MM.1S (cell line): ENCODE data around the gene MYH7B.

Experiments used
- DNase-seq: peaks from one replicate; pipeline ENCODE4 v3.0.0-alpha.2; 2015
- H2AFZ ChIP-seq: fragments of 300-600 bp; sonication (generic); 2 replicates; pipeline ENCODE4 v1.6.0; 2016; ENCODE audit warnings: antibody characterized with exemption, low read length
- H3F3A ChIP-seq: fragments of 300-600 bp; sonication (generic); 2 replicates; pipeline ENCODE4 v1.6.1; 2016; ENCODE audit warnings: mild to moderate bottlenecking, antibody characterized with exemption, low read length, moderate library complexity, mixed read lengths; ENCODE audit not compliant: insufficient read depth
- H3K27ac ChIP-seq: fragments of 300-600 bp; sonication (generic); 2 replicates; pipeline ENCODE4 v1.5.1; 2016; ENCODE audit warnings: mild to moderate bottlenecking, low read length
- H3K27me3 ChIP-seq: fragments of 300-600 bp; sonication (generic); replicated peaks from 2 replicates; pipeline ENCODE4 v1.6.0; 2016; ENCODE audit warnings: low read length; ENCODE audit not compliant: insufficient read depth
- H3K36me3 ChIP-seq: fragments of 300-600 bp; sonication (generic); replicated peaks from 2 replicates; pipeline ENCODE4 v1.6.1; 2016; ENCODE audit warnings: mild to moderate bottlenecking, low read length, mixed read lengths; ENCODE audit not compliant: insufficient read depth
- H3K4me1 ChIP-seq: fragments of 300-600 bp; sonication (generic); 2 replicates; pipeline ENCODE4 v1.6.1; 2016; ENCODE audit warnings: low read length, mixed read lengths
- H3K4me2 ChIP-seq: fragments of 300-600 bp; sonication (generic); 2 replicates; pipeline ENCODE4 v1.6.0; 2016; ENCODE audit warnings: low read depth, low read length
- H3K4me3 ChIP-seq: fragments of 300-600 bp; sonication (generic); 2 replicates; pipeline ENCODE4 v1.5.1; 2016; ENCODE audit warnings: low read length, mixed read lengths
- H3K79me2 ChIP-seq: fragments of 300-600 bp; sonication (generic); 2 replicates; pipeline ENCODE4 v1.6.1; 2016; ENCODE audit warnings: mixed run types, low read length, mixed read lengths
- H3K9ac ChIP-seq: fragments of 300-600 bp; sonication (generic); 2 replicates; pipeline ENCODE4 v1.6.1; 2016; ENCODE audit warnings: low read length, mixed read lengths
- H3K9me2 ChIP-seq: fragments of 300-600 bp; sonication (generic); replicated peaks from 2 replicates; pipeline ENCODE4 v1.6.1; 2016; ENCODE audit warnings: mild to moderate bottlenecking, low read length, mixed read lengths; ENCODE audit not compliant: insufficient read depth
- H3K9me3 ChIP-seq: fragments of 300-600 bp; sonication (generic); replicated peaks from 2 replicates; pipeline ENCODE4 v1.6.1; 2016; ENCODE audit warnings: mild to moderate bottlenecking, low read length, mixed read lengths; ENCODE audit not compliant: insufficient read depth
- H4K20me1 ChIP-seq: fragments of 300-600 bp; sonication (generic); 2 replicates; pipeline ENCODE4 v1.6.1; 2016; ENCODE audit warnings: mild to moderate bottlenecking, low read length, moderate library complexity, mixed read lengths; ENCODE audit not compliant: insufficient read depth
- EZH2 ChIP-seq: fragments of 300-600 bp; sonication (generic); optimal IDR thresholded peaks from 2 replicates; pipeline ENCODE3; 2017; ENCODE audit warnings: low read depth, mild to moderate bottlenecking, antibody characterized with exemption, low read length, mixed read lengths
- EZH2phosphoT487 ChIP-seq: fragments of 300-600 bp; sonication (generic); IDR thresholded peaks from 2 replicates; pipeline ENCODE4 v1.6.1; 2018; ENCODE audit warnings: antibody characterized with exemption, low read length
- TF ChIP-seq, protein P1 (sequence below): fragments of 300-600 bp; sonication (generic); IDR thresholded peaks from 2 replicates; pipeline ENCODE4 v1.5.1; 2016; ENCODE audit warnings: antibody characterized with exemption, low read length, mixed read lengths

MYH7B gene

DNA sequence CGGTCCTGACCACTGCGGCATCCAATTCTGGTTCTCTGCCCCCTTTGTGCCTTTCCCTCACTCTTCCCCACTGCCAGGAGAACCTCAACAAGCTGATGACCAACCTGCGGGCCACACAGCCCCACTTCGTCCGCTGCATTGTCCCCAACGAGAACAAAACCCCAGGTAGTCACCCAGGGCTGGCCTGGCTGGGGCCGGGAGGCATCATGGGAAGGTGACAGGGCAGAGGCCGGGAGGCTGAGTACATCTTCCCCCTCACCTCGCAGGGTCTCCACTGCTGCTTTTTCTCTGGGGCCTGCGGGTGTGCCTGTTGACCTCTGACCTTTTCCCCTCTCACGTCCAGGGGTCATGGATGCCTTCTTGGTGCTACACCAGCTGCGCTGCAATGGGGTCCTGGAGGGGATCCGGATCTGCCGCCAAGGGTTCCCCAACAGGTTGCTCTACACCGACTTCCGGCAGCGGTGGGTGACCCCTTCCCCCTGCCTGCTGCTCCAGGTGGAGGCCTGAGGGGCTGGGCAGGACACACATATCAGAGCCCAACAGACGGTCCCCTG, 35.1 kb downstream of the MYH7B start:
- H3K4me3 ChIP-seq = no peak overlapping the region
- H3K27me3 ChIP-seq = no peaks in the 10 kb centered on the region
- no peaks in the 10 kb centered on the region for H3K36me3 ChIP-seq
- no peak overlapping the region for H3K27ac ChIP-seq
- H3K4me2 ChIP-seq = no peak overlapping the region
- no peaks in the 10 kb centered on the region for H4K20me1 ChIP-seq
- TF ChIP-seq, protein P1, sequence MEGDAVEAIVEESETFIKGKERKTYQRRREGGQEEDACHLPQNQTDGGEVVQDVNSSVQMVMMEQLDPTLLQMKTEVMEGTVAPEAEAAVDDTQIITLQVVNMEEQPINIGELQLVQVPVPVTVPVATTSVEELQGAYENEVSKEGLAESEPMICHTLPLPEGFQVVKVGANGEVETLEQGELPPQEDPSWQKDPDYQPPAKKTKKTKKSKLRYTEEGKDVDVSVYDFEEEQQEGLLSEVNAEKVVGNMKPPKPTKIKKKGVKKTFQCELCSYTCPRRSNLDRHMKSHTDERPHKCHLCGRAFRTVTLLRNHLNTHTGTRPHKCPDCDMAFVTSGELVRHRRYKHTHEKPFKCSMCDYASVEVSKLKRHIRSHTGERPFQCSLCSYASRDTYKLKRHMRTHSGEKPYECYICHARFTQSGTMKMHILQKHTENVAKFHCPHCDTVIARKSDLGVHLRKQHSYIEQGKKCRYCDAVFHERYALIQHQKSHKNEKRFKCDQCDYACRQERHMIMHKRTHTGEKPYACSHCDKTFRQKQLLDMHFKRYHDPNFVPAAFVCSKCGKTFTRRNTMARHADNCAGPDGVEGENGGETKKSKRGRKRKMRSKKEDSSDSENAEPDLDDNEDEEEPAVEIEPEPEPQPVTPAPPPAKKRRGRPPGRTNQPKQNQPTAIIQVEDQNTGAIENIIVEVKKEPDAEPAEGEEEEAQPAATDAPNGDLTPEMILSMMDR = no peak
- TF ChIP-seq EZH2 (no peak), EZH2phosphoT487 (no peak)
- H3K4me1 ChIP-seq = no peaks in the 10 kb centered on the region
- H3K9ac ChIP-seq = no peak overlapping the region
- no peak overlapping the region for H2AFZ ChIP-seq
- no peaks in the 10 kb centered on the region for H3K9me3 ChIP-seq
- H3K79me2 ChIP-seq = no peaks in the 10 kb centered on the region
- no peaks in the 10 kb centered on the region for H3K9me2 ChIP-seq
- no peaks in the 10 kb centered on the region for H3F3A ChIP-seq
- DNase-seq = no peak

DNA sequence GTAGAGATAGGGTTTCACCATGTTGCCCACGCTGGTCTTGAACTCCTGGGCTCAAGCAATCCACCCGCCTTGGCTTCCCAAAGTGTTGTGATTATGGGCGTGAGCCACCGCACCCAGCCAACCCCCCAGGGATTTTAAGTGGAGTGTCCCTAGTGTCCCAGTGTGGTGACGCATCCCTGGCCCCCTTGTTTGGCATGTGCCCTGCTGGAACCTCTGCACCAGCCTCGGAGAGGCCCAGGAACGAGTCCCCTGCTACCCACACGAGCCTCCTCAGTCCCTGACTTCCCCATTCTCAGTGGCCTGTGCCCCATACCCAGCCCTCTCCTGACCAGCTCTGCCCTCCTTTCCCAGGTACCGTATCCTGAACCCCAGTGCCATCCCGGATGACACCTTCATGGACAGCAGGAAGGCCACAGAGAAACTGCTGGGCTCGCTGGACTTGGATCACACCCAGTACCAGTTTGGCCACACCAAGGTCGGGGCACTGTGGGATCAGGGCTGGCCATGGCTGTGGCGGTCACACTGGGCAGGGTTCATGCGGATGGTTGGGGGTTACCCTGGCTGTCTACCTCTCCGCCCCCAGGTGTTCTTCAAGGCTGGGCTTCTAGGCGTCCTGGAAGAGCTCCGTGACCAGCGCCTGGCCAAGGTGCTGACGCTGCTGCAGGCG, 37.2 kb downstream of the MYH7B start:
- Histone ChIP-seq H3K79me2 (no peaks in the 10 kb centered on the region), H3K9me3 (no peaks in the 10 kb centered on the region), H3F3A (no peaks in the 10 kb centered on the region), H3K27ac (no peak overlapping the region), H3K36me3 (no peaks in the 10 kb centered on the region), H3K27me3 (no peaks in the 10 kb centered on the region), H3K4me2 (no peak overlapping the region), H3K4me1 (no peaks in the 10 kb centered on the region), H3K4me3 (no peak overlapping the region), H4K20me1 (no peaks in the 10 kb centered on the region), H3K9me2 (no peaks in the 10 kb centered on the region), H2AFZ (no peak overlapping the region), H3K9ac (no peak overlapping the region)
- TF ChIP-seq EZH2phosphoT487 (no peak), EZH2 (no peak)
- TF ChIP-seq, protein P1 = no peak
- DNase-seq = no peak

DNA sequence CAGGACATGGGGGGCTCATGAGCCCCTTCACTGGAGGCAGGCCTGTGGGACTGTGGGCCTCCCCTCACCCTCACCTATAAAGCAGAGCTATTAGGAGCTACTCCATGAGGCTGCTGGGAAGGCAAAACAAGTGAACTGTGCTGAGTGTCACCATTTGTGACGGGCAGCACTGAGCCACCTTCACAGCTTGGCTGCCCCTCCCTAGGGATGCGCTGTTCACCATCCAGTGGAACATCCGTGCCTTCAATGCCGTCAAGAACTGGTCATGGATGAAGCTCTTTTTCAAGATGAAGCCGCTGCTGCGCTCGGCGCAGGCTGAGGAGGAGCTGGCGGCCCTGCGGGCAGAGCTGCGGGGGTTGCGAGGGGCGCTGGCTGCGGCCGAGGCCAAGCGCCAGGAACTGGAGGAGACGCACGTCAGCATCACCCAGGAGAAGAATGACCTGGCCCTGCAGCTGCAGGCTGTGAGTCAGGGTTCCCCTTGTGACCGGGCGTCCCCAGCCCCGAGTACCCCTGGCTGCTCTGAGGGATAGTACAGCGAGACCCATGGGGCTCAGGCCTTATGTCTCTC, 38.4 kb downstream of the MYH7B start:
- H3K9me3 ChIP-seq = no peaks in the 10 kb centered on the region
- H3F3A ChIP-seq = no peaks in the 10 kb centered on the region
- H3K4me2 ChIP-seq = no peak overlapping the region
- H2AFZ ChIP-seq = no peak overlapping the region
- H4K20me1 ChIP-seq = no peaks in the 10 kb centered on the region
- H3K9me2 ChIP-seq = no peaks in the 10 kb centered on the region
- H3K36me3 ChIP-seq = no peaks in the 10 kb centered on the region
- no peaks in the 10 kb centered on the region for H3K79me2 ChIP-seq
- no peak overlapping the region for H3K4me3 ChIP-seq
- no peak for DNase-seq
- H3K27me3 ChIP-seq = no peaks in the 10 kb centered on the region
- TF ChIP-seq EZH2phosphoT487 = no peak
- no peak for TF ChIP-seq EZH2
- TF ChIP-seq, protein P1 = no peak
- no peak overlapping the region for H3K9ac ChIP-seq
- H3K4me1 ChIP-seq = no peaks in the 10 kb centered on the region
- no peak overlapping the region for H3K27ac ChIP-seq
